ENCODE data around the gene FLNA.

- TF ChIP-seq CTCF (IDR thresholded peaks at IDR 0.05; ENCODE audit: insufficient read depth, low read depth, low read length): no peak
- no peak for TF ChIP-seq EZH2 (IDR thresholded peaks at IDR 0.05; ENCODE audit: insufficient read depth, low read length)
Observed at GRCh38 chrX:154356596-154356995, 17.8 kb downstream of the FLNA start.

Measured in astrocyte (in vitro differentiated cells and primary cell).